ENCODE results near the gene RPLP2.
A peak's percentile ranks its signal among the peaks of the same experiment; 100 is the strongest.

RPLP2 gene

GRCh38 chr11:797296-798092 lies 12.3 kb upstream of the RPLP2 start:
- TF ChIP-seq CTCF (IDR thresholded peaks at IDR 0.05): no peak
- no peaks in the 10 kb centered on the region for H3K27me3 ChIP-seq (ENCODE audit: control insufficient read depth, insufficient read depth, low read length)
- no peaks in the 10 kb centered on the region for H3K79me2 ChIP-seq
- peaks cover 4% of the 10 kb centered on the region for H3K4me1 ChIP-seq
- no peak overlapping the region for H3K9ac ChIP-seq
- peak overlapping the region; percentile 69 for H3K4me2 ChIP-seq (ENCODE audit: low read length)
- H3K36me3 ChIP-seq (ENCODE audit: control insufficient read depth, insufficient read depth, low read length): no peaks in the 10 kb centered on the region
- H3K9me3 ChIP-seq (ENCODE audit: control insufficient read depth, low read length): no peaks in the 10 kb centered on the region
- H3K27ac ChIP-seq: peak overlapping the region; percentile 42
- peak overlapping the region; percentile 48 for H3K4me3 ChIP-seq (ENCODE audit: low read depth, low read length)
- peak overlapping the region; percentile 67 for H2AFZ ChIP-seq

GRCh38 chr11:798093-798713 lies 11.6 kb upstream of the RPLP2 start, which contains the start of gene SLC25A22:
SLC25A22 (minus strand) TSS chr11:798281; CDS start chr11:795006, 3,275 bp downstream.
- peak; percentile 73 for TF ChIP-seq CTCF (IDR thresholded peaks at IDR 0.05)
- Histone ChIP-seq H3K9me3 (ENCODE audit: control insufficient read depth, low read length) (no peaks in the 10 kb centered on the region), H3K36me3 (ENCODE audit: control insufficient read depth, insufficient read depth, low read length) (no peaks in the 10 kb centered on the region), H2AFZ (peak within 1 kb of the TSS; percentile 68), H3K79me2 (no peaks in the 10 kb centered on the region), H3K27me3 (ENCODE audit: control insufficient read depth, insufficient read depth, low read length) (no peaks in the 10 kb centered on the region), H3K9ac (no peak within 1 kb of the TSS), H3K4me2 (ENCODE audit: low read length) (peak within 1 kb of the TSS; percentile 69), H3K4me1 (peaks cover 4% of the 10 kb centered on the region), H3K27ac (peak within 1 kb of the TSS; percentile 42), H3K4me3 (ENCODE audit: low read depth, low read length) (peak within 1 kb of the TSS; percentile 48)

GRCh38 chr11:799641-800316 lies 10.0 kb upstream of the RPLP2 start:
- Histone ChIP-seq H3K27ac (no peak overlapping the region), H3K36me3 (ENCODE audit: control insufficient read depth, insufficient read depth, low read length) (no peaks in the 10 kb centered on the region), H3K4me2 (ENCODE audit: low read length) (no peak overlapping the region), H3K9me3 (ENCODE audit: control insufficient read depth, low read length) (no peaks in the 10 kb centered on the region), H3K27me3 (ENCODE audit: control insufficient read depth, insufficient read depth, low read length) (no peaks in the 10 kb centered on the region), H3K9ac (no peak overlapping the region), H3K4me1 (peaks cover 4% of the 10 kb centered on the region), H3K79me2 (no peaks in the 10 kb centered on the region), H3K4me3 (ENCODE audit: low read depth, low read length) (no peak overlapping the region), H2AFZ (no peak overlapping the region)
- TF ChIP-seq CTCF (IDR thresholded peaks at IDR 0.05): no peak

- no peak for TF ChIP-seq CTCF (IDR thresholded peaks at IDR 0.05)
- H3K9me3 ChIP-seq (ENCODE audit: control insufficient read depth, low read length): no peaks in the 10 kb centered on the region
- H3K36me3 ChIP-seq (ENCODE audit: control insufficient read depth, insufficient read depth, low read length): no peaks in the 10 kb centered on the region
- H3K79me2 ChIP-seq: no peaks in the 10 kb centered on the region
- no peak overlapping the region for H2AFZ ChIP-seq
- H3K27me3 ChIP-seq (ENCODE audit: control insufficient read depth, insufficient read depth, low read length): no peaks in the 10 kb centered on the region
- H3K4me2 ChIP-seq (ENCODE audit: low read length): no peak overlapping the region
- no peak overlapping the region for H3K9ac ChIP-seq
- no peak overlapping the region for H3K27ac ChIP-seq
- H3K4me1 ChIP-seq: peaks cover 4% of the 10 kb centered on the region
- H3K4me3 ChIP-seq (ENCODE audit: low read depth, low read length): no peak overlapping the region
Measured at GRCh38 chr11:800473-800872, 9.3 kb upstream of the RPLP2 start.
